Femur (tissue), 1 donor: ENCODE measurements around the gene WDR93.

Experiments used
- DNase-seq: peaks from one replicate; pipeline ENCODE4 v3.0.0-alpha.2; 2017

WDR93 gene

DNA sequence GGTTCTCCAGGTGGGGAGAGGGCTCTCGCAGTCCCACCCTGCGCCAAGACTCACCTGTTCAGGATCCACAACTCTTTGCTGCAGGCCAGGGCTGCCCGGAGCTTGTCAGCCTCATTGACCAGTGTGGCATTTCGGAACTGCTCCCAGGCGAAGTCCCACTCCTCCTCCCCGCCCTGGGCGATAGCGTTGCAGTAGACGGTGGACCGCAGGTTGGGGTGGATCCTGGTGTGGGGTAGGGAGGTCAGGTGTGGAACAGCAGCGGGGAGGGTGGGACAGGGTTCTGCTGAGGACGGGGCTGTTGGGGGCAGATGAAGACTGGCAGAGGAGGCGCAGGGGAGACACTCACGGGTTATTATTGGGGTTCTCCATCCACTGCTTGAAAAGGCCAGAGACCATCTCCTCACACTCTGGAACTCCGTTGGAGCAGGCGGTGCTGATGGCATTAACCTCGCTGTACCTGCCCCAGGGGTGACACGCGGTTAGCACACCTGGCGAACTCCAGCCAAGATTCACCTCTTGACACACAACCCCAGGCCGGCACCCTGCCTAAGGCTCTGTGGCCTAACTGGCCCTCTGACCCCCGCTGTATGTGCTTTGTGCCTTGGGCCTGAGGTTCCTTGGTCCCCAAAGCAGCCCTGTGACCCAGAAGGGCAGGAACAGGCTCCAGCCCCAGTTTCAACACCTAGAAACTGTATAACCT is 101.6 kb downstream of the WDR93 start:
- no peak for DNase-seq
